NCI-H510A treated with DMSO at 0.1 percent for 48 hours (cell line): ENCODE results near the gene LYL1.
A peak's percentile ranks its signal among the peaks of the same experiment; 100 is the strongest.

Source experiments
- DNase-seq: peaks from one replicate; lab custom pipeline; 2025; lab: John Stamatoyannopoulos, UW

LYL1 gene

GRCh38 chr19:13092606-13093235, 9.9 kb downstream of the LYL1 start:
- DNase-seq, result no peak

- no peak for DNase-seq
Observed at GRCh38 chr19:13092158-13092543, 10.5 kb downstream of the LYL1 start.

- no peak for DNase-seq
Observed at GRCh38 chr19:13091400-13092157, 11.1 kb downstream of the LYL1 start.

- DNase-seq, result no peak
Observed at GRCh38 chr19:13090511-13091231, 12.0 kb downstream of the LYL1 start.

GRCh38 chr19:13089857-13090507, 12.7 kb downstream of the LYL1 start:
- DNase-seq, result no peak

- no peak for DNase-seq
Observed at GRCh38 chr19:13089139-13089856, 13.4 kb downstream of the LYL1 start.

- DNase-seq, result no peak
Observed at GRCh38 chr19:13087795-13088537, 14.7 kb downstream of the LYL1 start.

GRCh38 chr19:13087295-13087694, 15.4 kb downstream of the LYL1 start:
- DNase-seq, result no peak

GRCh38 chr19:13086341-13086740, 16.3 kb downstream of the LYL1 start:
- no peak for DNase-seq

GRCh38 chr19:13085666-13086065, 17.0 kb downstream of the LYL1 start:
- peak; percentile 40 for DNase-seq

- DNase-seq, result no peak
Observed at GRCh38 chr19:13083627-13084026, 19.0 kb downstream of the LYL1 start.

- DNase-seq, result no peak
Observed at GRCh38 chr19:13083008-13083404, 19.7 kb downstream of the LYL1 start.

- peak; percentile 78 for DNase-seq
Observed at GRCh38 chr19:13082192-13083007, 20.3 kb downstream of the LYL1 start.

- no peak for DNase-seq
Observed at GRCh38 chr19:13079542-13079986, 23.1 kb downstream of the LYL1 start.

- no peak for DNase-seq
Observed at GRCh38 chr19:13078897-13079541, 23.6 kb downstream of the LYL1 start.

GRCh38 chr19:13078381-13078780, 24.3 kb downstream of the LYL1 start:
- no peak for DNase-seq

- peak; percentile 31 for DNase-seq
Observed at GRCh38 chr19:13077240-13077639, 25.4 kb downstream of the LYL1 start.

GRCh38 chr19:13076787-13077186, 25.9 kb downstream of the LYL1 start:
- DNase-seq, result no peak

- no peak for DNase-seq
Observed at GRCh38 chr19:13076320-13076719, 26.3 kb downstream of the LYL1 start.

GRCh38 chr19:13074378-13074777, 28.3 kb downstream of the LYL1 start:
- no peak for DNase-seq
